HG02798 (cell line): ENCODE measurements around the gene MRPL27.
"Not testable (repeated sequence)": the region's sequence is repeated elsewhere in the genome, so short reads cannot be mapped to it uniquely, and the experiment has no call there.

Source experiments
- ATAC-seq: cut with Tn5 transposase; IDR thresholded peaks from one replicate; pipeline ENCODE4 v1.9.1; 2021; ENCODE audit warnings: mild to moderate bottlenecking; ENCODE audit not compliant: unreplicated experiment, poor library complexity

Gene MRPL27

GRCh38 chr17:50372758-50373556, at the start of gene MRPL27, which contains the start of gene EME1:
Gene MRPL27, minus strand, starts transcription at chr17:50373184. Its CDS starts 14 bp downstream, at chr17:50373170.
Gene EME1, plus strand, starts transcription at chr17:50373229. Its CDS starts 1,980 bp downstream, at chr17:50375209.
- ATAC-seq: peak; percentile 88

- no peak for ATAC-seq
Observed at GRCh38 chr17:50422738-50423137, 49.8 kb upstream of the MRPL27 start.

GRCh38 chr17:50421308-50422051, 48.5 kb upstream of the MRPL27 start:
- ATAC-seq: no peak

- no peak for ATAC-seq
Observed at GRCh38 chr17:50420419-50421112, 47.6 kb upstream of the MRPL27 start.

GRCh38 chr17:50419577-50419976, 46.6 kb upstream of the MRPL27 start:
- not testable (repeated sequence) for ATAC-seq

GRCh38 chr17:50414808-50415207, 41.8 kb upstream of the MRPL27 start:
- no peak for ATAC-seq

GRCh38 chr17:50412188-50412732, 39.3 kb upstream of the MRPL27 start:
- ATAC-seq: no peak

GRCh38 chr17:50407921-50408320, 34.9 kb upstream of the MRPL27 start:
- ATAC-seq: no peak

- ATAC-seq: no peak
Observed at GRCh38 chr17:50406578-50406977, 33.6 kb upstream of the MRPL27 start.

GRCh38 chr17:50405351-50405750, 32.4 kb upstream of the MRPL27 start:
- ATAC-seq: not testable (repeated sequence)

- ATAC-seq: not testable (repeated sequence)
Observed at GRCh38 chr17:50399591-50399990, 26.6 kb upstream of the MRPL27 start.

GRCh38 chr17:50398672-50399071, 25.7 kb upstream of the MRPL27 start:
- not testable (repeated sequence) for ATAC-seq

GRCh38 chr17:50397919-50398285, 24.9 kb upstream of the MRPL27 start:
- no peak for ATAC-seq

GRCh38 chr17:50397111-50397918, 24.3 kb upstream of the MRPL27 start, which contains the start of gene LRRC59:
Gene LRRC59, minus strand, starts transcription at chr17:50397523. Its CDS starts 206 bp downstream, at chr17:50397317.
- ATAC-seq: peak; percentile 99

- ATAC-seq: no peak
Observed at GRCh38 chr17:50396261-50397110, 23.5 kb upstream of the MRPL27 start.

GRCh38 chr17:50394711-50395110, 21.7 kb upstream of the MRPL27 start:
- no peak for ATAC-seq

GRCh38 chr17:50393700-50394099, 20.7 kb upstream of the MRPL27 start:
- ATAC-seq: no peak

GRCh38 chr17:50392621-50393020, 19.6 kb upstream of the MRPL27 start:
- ATAC-seq: no peak

- ATAC-seq: no peak
Observed at GRCh38 chr17:50389534-50389933, 16.6 kb upstream of the MRPL27 start.
